CD4-positive, alpha-beta memory T cell (primary cell): ENCODE measurements around the gene SRPX2. TPM values are rescaled to one million over a fixed set of nuclear protein-coding genes. Genes with fewer than 3 reads are reported as not detected.

Source experiments
- CTCF ChIA-PET: fragments of 350-600 bp; sonication (Branson Sonifier 250); formaldehyde crosslinking; loops from one replicate; lab custom pipeline; 2021; ENCODE audit warnings: inconsistent platforms; ENCODE audit not compliant: partially characterized antibody; lab: Charles Lee
- POLR2A ChIA-PET: fragments of 350-600 bp; sonication (Branson Sonifier 250); formaldehyde crosslinking; loops from one replicate; lab custom pipeline; 2021; ENCODE audit not compliant: partially characterized antibody; lab: Charles Lee
- DNase-seq, 5 donors: peaks; one replicate each; pipeline versions ENCODE4 v3.0.0 to v3.0.0-alpha.2; 2020 to 2022; ENCODE audit warnings: mixed read lengths in 1 of 5
- H3K27ac ChIP-seq: one replicate; pipeline ENCODE4 v1.7.0; 2013; ENCODE audit warnings: low read depth, low read length
- H3K27me3 ChIP-seq: 2 replicates; pipeline ENCODE4 v1.7.0; 2013; ENCODE audit warnings: mild to moderate bottlenecking, low read length, moderate library complexity; ENCODE audit not compliant: insufficient read depth
- H3K36me3 ChIP-seq: 2 replicates; pipeline ENCODE4 v1.7.0; 2013; ENCODE audit warnings: mild to moderate bottlenecking, low read length, moderate library complexity; ENCODE audit not compliant: insufficient read depth
- H3K4me1 ChIP-seq: 2 replicates; pipeline ENCODE4 v1.7.0; 2013; ENCODE audit warnings: mild to moderate bottlenecking, low read length, moderate library complexity; ENCODE audit not compliant: insufficient read depth
- H3K4me3 ChIP-seq, 2 donors: one replicate each; pipeline ENCODE4 v1.7.0; 2013; ENCODE audit warnings: low read length in 2 of 2, mild to moderate bottlenecking in 1 of 2
- H3K9me3 ChIP-seq, 2 donors: one replicate each; pipeline ENCODE4 v1.7.0; 2013; ENCODE audit warnings: low read length in 2 of 2, control low read depth in 1 of 2; ENCODE audit not compliant: control insufficient read depth in 1 of 2
- H3K27ac Mint-ChIP-seq, 7 donors: one replicate each; pipeline ENCODE4 v1.8.0; 2020 to 2021; ENCODE audit warnings: mixed read lengths in 7 of 7, mild to moderate bottlenecking in 6 of 7, inconsistent platforms in 3 of 7, moderate library complexity in 3 of 7
- H3K27me3 Mint-ChIP-seq, 2 donors: one replicate each; pipeline ENCODE4 v1.8.0; 2020 to 2021; ENCODE audit warnings: mixed read lengths in 2 of 2
- H3K36me3 Mint-ChIP-seq, 2 donors: one replicate each; pipeline ENCODE4 v1.8.0; 2020 to 2021; ENCODE audit warnings: mixed read lengths in 2 of 2, inconsistent platforms in 1 of 2, mild to moderate bottlenecking in 1 of 2
- H3K4me1 Mint-ChIP-seq, 4 donors: one replicate each; pipeline ENCODE4 v1.8.0; 2020 to 2021; ENCODE audit warnings: mixed read lengths in 4 of 4, mild to moderate bottlenecking in 1 of 4
- H3K4me3 Mint-ChIP-seq, 8 donors: one replicate each; pipeline ENCODE4 v1.8.0; 2020 to 2021; ENCODE audit warnings: mixed read lengths in 8 of 8, mild to moderate bottlenecking in 7 of 8, moderate library complexity in 6 of 8, inconsistent platforms in 3 of 8
- H3K9me3 Mint-ChIP-seq, 8 donors: one replicate each; pipeline ENCODE4 v1.8.0; 2020 to 2021; ENCODE audit warnings: mixed read lengths in 8 of 8, mild to moderate bottlenecking in 5 of 8, inconsistent platforms in 3 of 8, moderate library complexity in 1 of 8
- intact Hi-C: fragments of 100-400 bp; cut with micrococcal nuclease; formaldehyde crosslinking; loops from one replicate; pipeline ENCODE4 v1.15.1; 2023
- polyA plus RNA-seq, 2 donors: library from polyadenylated mRNA; unstranded; fragments of 300-500 nt; fragmentation: Illumina TruSeq; gene quantifications; one replicate each; pipeline ENCODE4 v1.2.3, GENCODE V29; 2021
- total RNA-seq, 2 experiments: library from RNA; stranded (reverse); gene quantifications; one replicate each; pipeline ENCODE4 v1.2.3, GENCODE V29; 2021

SRPX2 gene
- total and polyA plus RNA-seq, 4 experiments from 2014 or later: not detected

GRCh38 chrX:100650841-100651240 is 6.8 kb downstream of the SRPX2 start:
- H3K4me1 ChIP-seq: no peaks in the 10 kb centered on the region
- H3K9me3 Mint-ChIP-seq: no peaks in the 10 kb centered on the region
- ChIA-PET CTCF (no interaction called here), POLR2A (no interaction called here)
- no peaks in the 10 kb centered on the region for H3K9me3 ChIP-seq
- intact Hi-C loops: no loop called here
- no peak overlapping the region for H3K4me3 ChIP-seq
- no peaks in the 10 kb centered on the region for H3K36me3 ChIP-seq
- H3K27ac ChIP-seq: no peak overlapping the region
- DNase-seq: no peak
- peaks cover 0 to 5% of the 10 kb centered on the region in 2 donors for H3K27me3 Mint-ChIP-seq
- H3K27ac Mint-ChIP-seq: no peak overlapping the region
- no peaks in the 10 kb centered on the region for H3K27me3 ChIP-seq
- H3K4me3 Mint-ChIP-seq: no peak overlapping the region
- no peaks in the 10 kb centered on the region for H3K36me3 Mint-ChIP-seq
- H3K4me1 Mint-ChIP-seq: no peaks in the 10 kb centered on the region

- H3K9me3 Mint-ChIP-seq: no peaks in the 10 kb centered on the region
- H3K4me1 Mint-ChIP-seq: no peaks in the 10 kb centered on the region
- no peaks in the 10 kb centered on the region for H3K4me1 ChIP-seq
- no peak overlapping the region for H3K4me3 Mint-ChIP-seq
- no peak for DNase-seq
- peaks cover 0 to 3% of the 10 kb centered on the region in 2 donors for H3K27me3 Mint-ChIP-seq
- H3K27me3 ChIP-seq: no peaks in the 10 kb centered on the region
- H3K36me3 Mint-ChIP-seq: no peaks in the 10 kb centered on the region
- POLR2A ChIA-PET: no interaction called here
- no peak overlapping the region for H3K27ac ChIP-seq
- intact Hi-C loops: no loop called here
- H3K27ac Mint-ChIP-seq: no peak overlapping the region
- no peaks in the 10 kb centered on the region for H3K9me3 ChIP-seq
- H3K36me3 ChIP-seq: no peaks in the 10 kb centered on the region
- CTCF ChIA-PET: no interaction called here
- no peak overlapping the region for H3K4me3 ChIP-seq
Measured at GRCh38 chrX:100652266-100652665, 8.3 kb downstream of the SRPX2 start.

- Histone ChIP-seq H3K4me1 (no peaks in the 10 kb centered on the region), H3K9me3 (no peaks in the 10 kb centered on the region), H3K4me3 (no peak overlapping the region), H3K27me3 (no peaks in the 10 kb centered on the region), H3K36me3 (no peaks in the 10 kb centered on the region), H3K27ac (no peak overlapping the region)
- Mint-ChIP-seq H3K27me3 (peaks cover 0 to 4% of the 10 kb centered on the region in 2 donors), H3K4me1 (no peaks in the 10 kb centered on the region), H3K36me3 (no peaks in the 10 kb centered on the region), H3K9me3 (no peaks in the 10 kb centered on the region), H3K27ac (no peak overlapping the region), H3K4me3 (no peak overlapping the region)
- ChIA-PET CTCF (interaction anchor here (0.7 to 1.4 kb wide), 2 partner anchors 114 to 633 kb away, joined by 3 to 6 read pairs; no protein-coding TSS in a partner anchor), POLR2A (no interaction called here)
- intact Hi-C loops: no loop called here
- no peak for DNase-seq
Measured at GRCh38 chrX:100654261-100654660, 10.3 kb downstream of the SRPX2 start.

- no peaks in the 10 kb centered on the region for H3K27me3 ChIP-seq
- H3K36me3 Mint-ChIP-seq: no peaks in the 10 kb centered on the region
- H3K4me1 ChIP-seq: no peaks in the 10 kb centered on the region
- no peaks in the 10 kb centered on the region for H3K9me3 ChIP-seq
- H3K4me3 Mint-ChIP-seq: no peak overlapping the region
- CTCF ChIA-PET: interaction anchor here (0.7 to 0.8 kb wide), 2 partner anchors 16 to 110 kb away, joined by 3 to 5 read pairs; no protein-coding TSS in a partner anchor
- no peaks in the 10 kb centered on the region for H3K9me3 Mint-ChIP-seq
- no peak overlapping the region for H3K27ac ChIP-seq
- H3K4me3 ChIP-seq: no peak overlapping the region
- DNase-seq: no peak
- POLR2A ChIA-PET: no interaction called here
- no peaks in the 10 kb centered on the region for H3K4me1 Mint-ChIP-seq
- intact Hi-C loops: no loop called here
- no peak overlapping the region for H3K27ac Mint-ChIP-seq
- H3K27me3 Mint-ChIP-seq: peaks cover 1 to 2% of the 10 kb centered on the region in 2 donors
- no peaks in the 10 kb centered on the region for H3K36me3 ChIP-seq
Measured at GRCh38 chrX:100658941-100659381, 15.0 kb downstream of the SRPX2 start.

GRCh38 chrX:100659431-100660137 is 15.6 kb downstream of the SRPX2 start:
- Mint-ChIP-seq H3K27ac (no peak overlapping the region), H3K4me3 (no peak overlapping the region), H3K4me1 (no peaks in the 10 kb centered on the region), H3K27me3 (peaks cover 1 to 2% of the 10 kb centered on the region in 2 donors), H3K36me3 (no peaks in the 10 kb centered on the region), H3K9me3 (no peaks in the 10 kb centered on the region)
- H3K9me3 ChIP-seq: no peaks in the 10 kb centered on the region
- intact Hi-C loops: no loop called here
- no peak overlapping the region for H3K27ac ChIP-seq
- no peaks in the 10 kb centered on the region for H3K36me3 ChIP-seq
- H3K27me3 ChIP-seq: no peaks in the 10 kb centered on the region
- ChIA-PET CTCF (interaction anchor here (0.7 to 0.8 kb wide), 2 partner anchors 15 to 109 kb away, joined by 3 to 5 read pairs; no protein-coding TSS in a partner anchor), POLR2A (no interaction called here)
- H3K4me1 ChIP-seq: no peaks in the 10 kb centered on the region
- DNase-seq: no peak
- no peak overlapping the region for H3K4me3 ChIP-seq

GRCh38 chrX:100662170-100662569 is 18.2 kb downstream of the SRPX2 start:
- no peak overlapping the region for H3K4me3 ChIP-seq
- no peaks in the 10 kb centered on the region for H3K9me3 ChIP-seq
- ChIA-PET POLR2A (no interaction called here), CTCF (interaction anchor here (1.1 to 1.3 kb wide), 2 partner anchors 9 to 25 kb away, joined by 3 to 5 read pairs; partner anchors contain the start of gene TSPAN6)
- peaks cover 1 to 2% of the 10 kb centered on the region in 2 donors for H3K27me3 Mint-ChIP-seq
- H3K9me3 Mint-ChIP-seq: no peaks in the 10 kb centered on the region
- H3K27ac Mint-ChIP-seq: no peak overlapping the region
- no peaks in the 10 kb centered on the region for H3K4me1 Mint-ChIP-seq
- no peaks in the 10 kb centered on the region for H3K36me3 ChIP-seq
- H3K4me1 ChIP-seq: no peaks in the 10 kb centered on the region
- no peak overlapping the region for H3K27ac ChIP-seq
- no peak overlapping the region for H3K4me3 Mint-ChIP-seq
- H3K27me3 ChIP-seq: no peaks in the 10 kb centered on the region
- H3K36me3 Mint-ChIP-seq: no peaks in the 10 kb centered on the region
- no peak for DNase-seq
- intact Hi-C loops: no loop called here

- no peaks in the 10 kb centered on the region for H3K36me3 ChIP-seq
- intact Hi-C loops: no loop called here
- H3K4me3 ChIP-seq: no peak overlapping the region
- no peak overlapping the region for H3K27ac ChIP-seq
- no peaks in the 10 kb centered on the region for H3K4me1 Mint-ChIP-seq
- DNase-seq: no peak
- H3K4me1 ChIP-seq: no peaks in the 10 kb centered on the region
- POLR2A ChIA-PET: no interaction called here
- no peaks in the 10 kb centered on the region for H3K36me3 Mint-ChIP-seq
- H3K9me3 Mint-ChIP-seq: no peaks in the 10 kb centered on the region
- no peaks in the 10 kb centered on the region for H3K9me3 ChIP-seq
- no peaks in the 10 kb centered on the region for H3K27me3 ChIP-seq
- H3K27ac Mint-ChIP-seq: no peak overlapping the region
- H3K27me3 Mint-ChIP-seq: peaks cover 1 to 2% of the 10 kb centered on the region in 2 donors
- CTCF ChIA-PET: interaction anchor here (1.1 to 1.3 kb wide), 2 partner anchors 8 to 26 kb away, joined by 3 to 5 read pairs; partner anchors contain the start of gene TSPAN6
- H3K4me3 Mint-ChIP-seq: no peak overlapping the region
Measured at GRCh38 chrX:100662796-100663195, 18.8 kb downstream of the SRPX2 start.
